NB4 (cell line): ENCODE measurements around the gene KIAA0040.

Experiments used
- DNase-seq: peaks from one replicate; pipeline ENCODE4 v3.0.0; 2010; ENCODE audit warnings: low read depth
- H3K4me3 ChIP-seq: one replicate; pipeline ENCODE4 v1.5.1; 2011; ENCODE audit warnings: mild to moderate bottlenecking, low read depth, low read length, moderate library complexity
- CTCF ChIP-seq: IDR thresholded peaks from one replicate; pipeline ENCODE4 v1.5.1; 2012; ENCODE audit warnings: low read depth, low read length
- MAX ChIP-seq: IDR thresholded peaks from 2 replicates; pipeline ENCODE4 v1.6.1; 2011; ENCODE audit warnings: low read depth, low read length
- MYC ChIP-seq: IDR thresholded peaks from 2 replicates; pipeline ENCODE4 v1.6.1; 2011; ENCODE audit warnings: low read depth, low read length
- POLR2A ChIP-seq: IDR thresholded peaks from 2 replicates; pipeline ENCODE4 v1.6.1; 2011; ENCODE audit warnings: mild to moderate bottlenecking; ENCODE audit not compliant: insufficient read length; ENCODE audit errors: extremely low read depth

Gene KIAA0040

GRCh38 chr1:175216444-175216843, 23.9 kb upstream of the KIAA0040 start:
- no peak for DNase-seq
- TF ChIP-seq MYC (no peak), POLR2A (no peak), MAX (no peak), CTCF (no peak)
- no peak overlapping the region for H3K4me3 ChIP-seq

GRCh38 chr1:175211656-175212055, 19.1 kb upstream of the KIAA0040 start:
- DNase-seq, result no peak
- TF ChIP-seq CTCF (no peak), POLR2A (no peak), MAX (no peak), MYC (no peak)
- H3K4me3 ChIP-seq, result no peak overlapping the region

- no peak for TF ChIP-seq POLR2A
- no peak for TF ChIP-seq CTCF
- H3K4me3 ChIP-seq, result no peak overlapping the region
Observed at GRCh38 chr1:175210744-175211143, 18.2 kb upstream of the KIAA0040 start.

GRCh38 chr1:175209493-175209921, 16.9 kb upstream of the KIAA0040 start:
- TF ChIP-seq MAX (no peak), MYC (no peak), CTCF (no peak), POLR2A (no peak)
- no peak for DNase-seq
- no peak overlapping the region for H3K4me3 ChIP-seq

More at GRCh38 chr1:175210744-175211143, 18.2 kb upstream of the KIAA0040 start:
- no peak for DNase-seq

- H3K4me3 ChIP-seq, result no peak overlapping the region
- peak; percentile 60 for DNase-seq
Observed at GRCh38 chr1:175208773-175209492, 16.4 kb upstream of the KIAA0040 start.

More at GRCh38 chr1:175208773-175209492, 16.4 kb upstream of the KIAA0040 start:
- TF ChIP-seq MYC, result 0 out of 2 replicates have a peak, but pooled peaks have one; percentile 11
- no peak for TF ChIP-seq POLR2A
- TF ChIP-seq MAX, result no peak
- TF ChIP-seq CTCF, result no peak
